HUES6 (cell line): Measurements from ENCODE around the gene FBXO2.
"Not testable (repeated sequence)": the region's sequence is repeated elsewhere in the genome, so short reads cannot be mapped to it uniquely, and the experiment has no call there.

ENCODE experiments used
- H3K27ac ChIP-seq: 2 replicates; pipeline ENCODE4 v1.7.0; 2013; ENCODE audit warnings: low read depth, mild to moderate bottlenecking, low read length, inconsistent platforms
- H3K27me3 ChIP-seq: 2 replicates; pipeline ENCODE4 v1.6.1; 2013; ENCODE audit warnings: low read length; ENCODE audit not compliant: control insufficient read depth, insufficient read depth
- H3K36me3 ChIP-seq: 2 replicates; pipeline ENCODE4 v1.6.1; 2013; ENCODE audit warnings: low read length; ENCODE audit not compliant: control insufficient read depth, insufficient read depth
- H3K4me1 ChIP-seq: 2 replicates; pipeline ENCODE4 v1.6.1; 2013; ENCODE audit warnings: low read length; ENCODE audit not compliant: control insufficient read depth, insufficient read depth
- H3K4me3 ChIP-seq: 2 replicates; pipeline ENCODE4 v1.5.1; 2013; ENCODE audit warnings: low read depth, low read length
- H3K9ac ChIP-seq: one replicate; pipeline ENCODE4 v1.6.1; 2013; ENCODE audit warnings: mild to moderate bottlenecking, low read length
- H3K9me3 ChIP-seq: 2 replicates; pipeline ENCODE4 v1.6.1; 2013; ENCODE audit warnings: low read depth, low read length; ENCODE audit not compliant: control insufficient read depth, insufficient read depth

Gene FBXO2

GRCh38 chr1:11642418-11643017 lies 11.7 kb downstream of the FBXO2 start:
- not testable (repeated sequence) for H3K9ac ChIP-seq, H3K4me3 ChIP-seq, H3K36me3 ChIP-seq, H3K27me3 ChIP-seq, H3K9me3 ChIP-seq, H3K4me1 ChIP-seq, H3K27ac ChIP-seq

GRCh38 chr1:11641776-11642305 lies 12.4 kb downstream of the FBXO2 start:
- H3K4me3 ChIP-seq, result no peak overlapping the region
- H3K9me3 ChIP-seq, result no peaks in the 10 kb centered on the region
- H3K4me1 ChIP-seq, result no peaks in the 10 kb centered on the region
- no peaks in the 10 kb centered on the region for H3K36me3 ChIP-seq
- H3K27me3 ChIP-seq, result no peaks in the 10 kb centered on the region; the same call in 1 of the 2 replicates
- H3K9ac ChIP-seq, result no peak overlapping the region
- no peak overlapping the region for H3K27ac ChIP-seq

- Histone ChIP-seq H3K27me3 (no peaks in the 10 kb centered on the region; the same call in 1 of the 2 replicates), H3K27ac (no peak overlapping the region), H3K4me1 (no peaks in the 10 kb centered on the region), H3K9ac (no peak overlapping the region), H3K9me3 (no peaks in the 10 kb centered on the region), H3K36me3 (no peaks in the 10 kb centered on the region), H3K4me3 (no peak overlapping the region)
These were observed 13.3 kb downstream of the FBXO2 start for GRCh38 chr1:11640944-11641343.

GRCh38 chr1:11640101-11640500 lies 14.1 kb downstream of the FBXO2 start:
- Histone ChIP-seq H3K9me3 (no peaks in the 10 kb centered on the region), H3K9ac (no peak overlapping the region), H3K27ac (no peak overlapping the region), H3K36me3 (no peaks in the 10 kb centered on the region), H3K4me1 (no peaks in the 10 kb centered on the region), H3K27me3 (no peaks in the 10 kb centered on the region; the same call in 1 of the 2 replicates), H3K4me3 (no peak overlapping the region)

GRCh38 chr1:11639372-11639771 lies 14.9 kb downstream of the FBXO2 start:
- H3K9me3 ChIP-seq, result no peaks in the 10 kb centered on the region
- H3K4me1 ChIP-seq, result no peaks in the 10 kb centered on the region
- no peak overlapping the region for H3K27ac ChIP-seq
- H3K9ac ChIP-seq, result no peak overlapping the region
- H3K27me3 ChIP-seq, result no peaks in the 10 kb centered on the region; the same call in 1 of the 2 replicates
- H3K36me3 ChIP-seq, result no peaks in the 10 kb centered on the region
- H3K4me3 ChIP-seq, result no peak overlapping the region

GRCh38 chr1:11638121-11638520 lies 16.1 kb downstream of the FBXO2 start:
- Histone ChIP-seq H3K9ac (no peak overlapping the region), H3K36me3 (no peaks in the 10 kb centered on the region), H3K27ac (no peak overlapping the region), H3K4me3 (no peak overlapping the region), H3K9me3 (no peaks in the 10 kb centered on the region), H3K27me3 (no peaks in the 10 kb centered on the region; the same call in 1 of the 2 replicates), H3K4me1 (no peaks in the 10 kb centered on the region)

GRCh38 chr1:11634365-11635192 lies 19.6 kb downstream of the FBXO2 start:
- peaks cover 3% of the 10 kb centered on the region; the same call in 1 of the 2 replicates for H3K27me3 ChIP-seq
- no peaks in the 10 kb centered on the region for H3K36me3 ChIP-seq
- no peaks in the 10 kb centered on the region for H3K9me3 ChIP-seq
- no peak overlapping the region for H3K9ac ChIP-seq
- H3K4me1 ChIP-seq, result no peaks in the 10 kb centered on the region
- no peak overlapping the region for H3K27ac ChIP-seq
- no peak overlapping the region for H3K4me3 ChIP-seq

- H3K27me3 ChIP-seq, result peaks cover 3% of the 10 kb centered on the region; the same call in 1 of the 2 replicates
- no peaks in the 10 kb centered on the region for H3K36me3 ChIP-seq
- no peak overlapping the region for H3K9ac ChIP-seq
- no peak overlapping the region for H3K4me3 ChIP-seq
- no peaks in the 10 kb centered on the region for H3K4me1 ChIP-seq
- H3K9me3 ChIP-seq, result no peaks in the 10 kb centered on the region
- H3K27ac ChIP-seq, result no peak overlapping the region
These were observed 24.8 kb downstream of the FBXO2 start for GRCh38 chr1:11629184-11630016.

GRCh38 chr1:11628767-11629166 lies 25.5 kb downstream of the FBXO2 start:
- Histone ChIP-seq H3K9ac (no peak overlapping the region), H3K9me3 (no peaks in the 10 kb centered on the region), H3K36me3 (no peaks in the 10 kb centered on the region), H3K4me1 (no peaks in the 10 kb centered on the region), H3K27ac (no peak overlapping the region), H3K4me3 (no peak overlapping the region), H3K27me3 (peaks cover 3% of the 10 kb centered on the region; the same call in 1 of the 2 replicates)

- H3K4me1 ChIP-seq, result no peaks in the 10 kb centered on the region
- no peaks in the 10 kb centered on the region for H3K9me3 ChIP-seq
- no peaks in the 10 kb centered on the region for H3K36me3 ChIP-seq
- H3K27me3 ChIP-seq, result peaks cover 2% of the 10 kb centered on the region; the same call in 1 of the 2 replicates
- H3K4me3 ChIP-seq, result no peak overlapping the region
- H3K27ac ChIP-seq, result no peak overlapping the region
- no peak overlapping the region for H3K9ac ChIP-seq
These were observed 27.7 kb downstream of the FBXO2 start for GRCh38 chr1:11626551-11626950.
